Gastrocnemius medialis (tissue), 4 donors: ENCODE measurements around the gene CNGB1. TPM values are rescaled to one million over a fixed set of nuclear protein-coding genes. Genes with fewer than 3 reads are reported as not detected.

Source experiments
- ATAC-seq, 2 donors: fragments of 150-250 bp; one replicate each; pipeline ENCODE4 v1.9.1; 2016
- DNase-seq, 2 donors: peaks; one replicate each; pipeline ENCODE4 v3.0.0-alpha.2; 2019
- H3K27ac ChIP-seq, 4 donors: fragments of 200-600 bp; sonication (generic); 1 replicate in 1 of 4; 2 replicates in 3 of 4; pipeline ENCODE4 v1.5.1; 2016 to 2018; ENCODE audit warnings: mild to moderate bottlenecking in 2 of 4, moderate library complexity in 1 of 4
- H3K27me3 ChIP-seq, 3 donors: fragments of 200-600 bp; sonication (generic) in 2 of 3; 1 replicate in 1 of 3; 2 replicates in 2 of 3; pipeline versions ENCODE4 v1.5.1 to v1.6.0; 2016 to 2019; ENCODE audit warnings: mild to moderate bottlenecking in 1 of 3, moderate library complexity in 1 of 3
- H3K36me3 ChIP-seq, 2 donors: fragments of 200-600 bp; sonication (generic) in 1 of 2; one replicate each; pipeline ENCODE4 v1.5.1; 2017 to 2018
- H3K4me1 ChIP-seq, 2 donors: fragments of 200-600 bp; sonication (generic) in 1 of 2; one replicate each; pipeline ENCODE4 v1.5.1; 2016 to 2017; ENCODE audit warnings: mild to moderate bottlenecking in 2 of 2
- H3K4me3 ChIP-seq, 4 donors: fragments of 200-600 bp; sonication (generic) in 3 of 4; 1 replicate in 1 of 4; 2 replicates in 3 of 4; pipeline ENCODE4 v1.5.1; 2016 to 2019; ENCODE audit warnings: mild to moderate bottlenecking in 2 of 4
- H3K9me3 ChIP-seq, 3 donors: fragments of 200-600 bp; sonication (generic) in 2 of 3; 1 replicate in 1 of 3; 2 replicates in 2 of 3; pipeline ENCODE4 v1.5.1; 2016 to 2019
- CTCF ChIP-seq, 5 experiments: fragments of 450-650 bp in 3 of 5; fragments of 200-600 bp in 2 of 5; sonication (generic) in 2 of 5; IDR thresholded peaks in 4 of 5; conservative IDR thresholded peaks in 1 of 5; 1 replicate in 4 of 5; 2 replicates in 1 of 5; pipeline ENCODE4 v1.5.1; 2016 to 2019; ENCODE audit warnings: antibody characterized with exemption in 5 of 5, mild to moderate bottlenecking in 3 of 5, moderate library complexity in 3 of 5
- POLR2A ChIP-seq, 2 donors: fragments of 450-650 bp; IDR thresholded peaks; one replicate each; pipeline ENCODE4 v1.6.1; 2017; ENCODE audit warnings: antibody characterized with exemption in 2 of 2, mild to moderate bottlenecking in 2 of 2, moderate library complexity in 2 of 2
- in situ Hi-C, 4 donors: fragments of 200-750 bp; cut with MboI; loops; one replicate each; pipeline versions ENCODE4 v1.15.0 to v1.8.0; 2017; ENCODE audit warnings: low sequenced_read_pairs in 4 of 4
- intact Hi-C: fragments of 100-400 bp; cut with DNase I; formaldehyde crosslinking; loops from one replicate; pipeline ENCODE4 v1.15.1; 2023; ENCODE audit warnings: low total_unique reads
- total RNA-seq, 4 donors: library from RNA; depleted of rRNA; stranded (reverse); fragments of >200 nt; gene quantifications; one replicate each; pipeline versions ENCODE4 v1.1.0 to v1.2.3, GENCODE V29; 2016

Gene CNGB1
- total RNA-seq, 4 donors from 2014 or later, result not detected

GRCh38 chr16:57883953-57884654 lies 86.8 kb downstream of the CNGB1 start:
- TF ChIP-seq CTCF (IDR thresholded peaks at IDR 0.05 in 4 of 5, conservative IDR thresholded peaks at IDR 0.05 in 1 of 5) (no peak), POLR2A (IDR thresholded peaks at IDR 0.05) (no peak)
- Histone ChIP-seq H3K36me3 (no peaks in the 10 kb centered on the region), H3K9me3 (no peaks in the 10 kb centered on the region), H3K27me3 (peaks cover 24 to 35% (median 27%) of the 10 kb centered on the region in 3 donors), H3K4me3 (no peak overlapping the region), H3K27ac (no peak overlapping the region), H3K4me1 (no peaks in the 10 kb centered on the region)
- ATAC-seq, result no peak
- no peak for DNase-seq
- in situ Hi-C loops (no loop called here), intact Hi-C loops (no loop called here)

- in situ Hi-C loops, result no loop called here
These were observed 87.4 kb downstream of the CNGB1 start for GRCh38 chr16:57883480-57883879.

GRCh38 chr16:57882792-57883191 lies 88.1 kb downstream of the CNGB1 start:
- intact Hi-C loops, result no loop called here
- in situ Hi-C loops, result no loop called here

More at GRCh38 chr16:57883480-57883879, 87.4 kb downstream of the CNGB1 start:
- TF ChIP-seq CTCF (IDR thresholded peaks at IDR 0.05 in 4 of 5, conservative IDR thresholded peaks at IDR 0.05 in 1 of 5), result no peak
- no peak for TF ChIP-seq POLR2A (IDR thresholded peaks at IDR 0.05)
- peaks cover 24 to 35% (median 27%) of the 10 kb centered on the region in 3 donors for H3K27me3 ChIP-seq
- intact Hi-C loops, result no loop called here
- no peak for ATAC-seq
- DNase-seq, result no peak
- no peak overlapping the region for H3K4me3 ChIP-seq
- no peaks in the 10 kb centered on the region for H3K9me3 ChIP-seq
- H3K27ac ChIP-seq, result no peak overlapping the region
- H3K36me3 ChIP-seq, result no peaks in the 10 kb centered on the region
- no peaks in the 10 kb centered on the region for H3K4me1 ChIP-seq

DNA sequence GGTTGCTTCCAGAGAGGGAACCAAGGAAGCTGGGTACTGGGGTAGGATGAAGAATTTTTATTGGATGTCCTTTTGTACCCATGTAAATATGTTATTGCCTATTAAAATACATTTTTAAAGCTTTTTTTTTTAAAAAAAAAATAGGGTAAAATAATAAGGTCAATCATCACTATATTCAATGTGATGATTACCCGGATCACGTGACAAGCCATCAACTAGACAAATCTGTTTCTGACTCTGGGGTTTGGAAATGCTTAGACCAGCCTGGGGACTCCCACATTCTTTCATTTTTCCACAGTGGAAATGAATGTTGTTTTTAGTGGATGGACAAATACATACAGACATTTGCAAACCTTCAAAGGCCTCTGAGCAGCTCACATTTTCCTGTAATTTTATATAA lies 88.7 kb downstream of the CNGB1 start:
- in situ Hi-C loops (no loop called here), intact Hi-C loops (no loop called here)
- Histone ChIP-seq H3K27me3 (peaks cover 24 to 35% (median 27%) of the 10 kb centered on the region in 3 donors), H3K4me1 (no peaks in the 10 kb centered on the region), H3K36me3 (no peaks in the 10 kb centered on the region), H3K9me3 (no peaks in the 10 kb centered on the region), H3K4me3 (no peak overlapping the region), H3K27ac (no peak overlapping the region)
- ATAC-seq, result no peak
- DNase-seq, result no peak
- TF ChIP-seq CTCF (IDR thresholded peaks at IDR 0.05 in 4 of 5, conservative IDR thresholded peaks at IDR 0.05 in 1 of 5) (no peak), POLR2A (IDR thresholded peaks at IDR 0.05) (no peak)

More at GRCh38 chr16:57882792-57883191, 88.1 kb downstream of the CNGB1 start:
- no peak overlapping the region for H3K27ac ChIP-seq
- TF ChIP-seq CTCF (IDR thresholded peaks at IDR 0.05 in 4 of 5, conservative IDR thresholded peaks at IDR 0.05 in 1 of 5) (no peak), POLR2A (IDR thresholded peaks at IDR 0.05) (no peak)
- no peaks in the 10 kb centered on the region for H3K9me3 ChIP-seq
- H3K4me3 ChIP-seq, result no peak overlapping the region
- peaks cover 24 to 35% (median 27%) of the 10 kb centered on the region in 3 donors for H3K27me3 ChIP-seq
- H3K4me1 ChIP-seq, result no peaks in the 10 kb centered on the region
- no peak for DNase-seq
- no peaks in the 10 kb centered on the region for H3K36me3 ChIP-seq
- ATAC-seq, result no peak
